Stimulated activated CD4-positive, alpha-beta T cell treated with anti-CD3 and anti-CD28 coated beads, Interleukin-12 subunit alpha, Interleukin-12 subunit beta, amount 100 ng/mL, for 24 hours (primary cell): ENCODE results near the gene TMEM178B.
"Not testable (repeated sequence)": the region's sequence is repeated elsewhere in the genome, so short reads cannot be mapped to it uniquely, and the experiment has no call there.

Source experiments
- DNase-seq, 2 experiments: peaks; one replicate each; pipeline ENCODE4 v3.0.0-alpha.2; 2020; ENCODE audit warnings: low read depth in 2 of 2

Gene TMEM178B

GRCh38 chr7:141073641-141074161 is at the start of gene TMEM178B:
TSS of gene TMEM178B (plus strand) at chr7:141074064.
- DNase-seq: peak in 1 of 2 experiments; percentile 11

- DNase-seq: no peak
Observed at GRCh38 chr7:141024668-141025067, 49.2 kb upstream of the TMEM178B start.

- no peak for DNase-seq
Observed at GRCh38 chr7:141027043-141027442, 46.8 kb upstream of the TMEM178B start.

- DNase-seq: no peak
Observed at GRCh38 chr7:141028767-141029166, 45.1 kb upstream of the TMEM178B start.

GRCh38 chr7:141032539-141033323 is 41.1 kb upstream of the TMEM178B start:
- not testable (repeated sequence) for DNase-seq

GRCh38 chr7:141038100-141038499 is 35.8 kb upstream of the TMEM178B start:
- DNase-seq: not testable (repeated sequence)

GRCh38 chr7:141039376-141039775 is 34.5 kb upstream of the TMEM178B start:
- DNase-seq: no peak

- no peak for DNase-seq
Observed at GRCh38 chr7:141042222-141043193, 31.4 kb upstream of the TMEM178B start.

- DNase-seq: no peak
Observed at GRCh38 chr7:141043616-141044015, 30.2 kb upstream of the TMEM178B start.

GRCh38 chr7:141045126-141045841 is 28.6 kb upstream of the TMEM178B start:
- DNase-seq: no peak

GRCh38 chr7:141045842-141046620 is 27.8 kb upstream of the TMEM178B start:
- no peak for DNase-seq

- peak; percentile 14 to 30 for DNase-seq
Observed at GRCh38 chr7:141053626-141054025, 20.2 kb upstream of the TMEM178B start.

- no peak for DNase-seq
Observed at GRCh38 chr7:141055146-141055545, 18.7 kb upstream of the TMEM178B start.

- DNase-seq: no peak
Observed at GRCh38 chr7:141057788-141058187, 16.1 kb upstream of the TMEM178B start.

GRCh38 chr7:141067856-141068255 is 6.0 kb upstream of the TMEM178B start:
- not testable (repeated sequence) for DNase-seq

- peak in 1 of 2 experiments; percentile 48 for DNase-seq
Observed at GRCh38 chr7:141071260-141071854, 2.5 kb upstream of the TMEM178B start.

GRCh38 chr7:141071855-141072547 is 1.9 kb upstream of the TMEM178B start:
- no peak for DNase-seq

- DNase-seq: peak in 1 of 2 experiments; percentile 22
Observed at GRCh38 chr7:141072548-141073172, 1.2 kb upstream of the TMEM178B start.

- DNase-seq: no peak
Observed at GRCh38 chr7:141073173-141073640, 657 bp upstream of the TMEM178B start.
